ENCODE measurements around the gene MEG3.

The MEG3 gene

DNA sequence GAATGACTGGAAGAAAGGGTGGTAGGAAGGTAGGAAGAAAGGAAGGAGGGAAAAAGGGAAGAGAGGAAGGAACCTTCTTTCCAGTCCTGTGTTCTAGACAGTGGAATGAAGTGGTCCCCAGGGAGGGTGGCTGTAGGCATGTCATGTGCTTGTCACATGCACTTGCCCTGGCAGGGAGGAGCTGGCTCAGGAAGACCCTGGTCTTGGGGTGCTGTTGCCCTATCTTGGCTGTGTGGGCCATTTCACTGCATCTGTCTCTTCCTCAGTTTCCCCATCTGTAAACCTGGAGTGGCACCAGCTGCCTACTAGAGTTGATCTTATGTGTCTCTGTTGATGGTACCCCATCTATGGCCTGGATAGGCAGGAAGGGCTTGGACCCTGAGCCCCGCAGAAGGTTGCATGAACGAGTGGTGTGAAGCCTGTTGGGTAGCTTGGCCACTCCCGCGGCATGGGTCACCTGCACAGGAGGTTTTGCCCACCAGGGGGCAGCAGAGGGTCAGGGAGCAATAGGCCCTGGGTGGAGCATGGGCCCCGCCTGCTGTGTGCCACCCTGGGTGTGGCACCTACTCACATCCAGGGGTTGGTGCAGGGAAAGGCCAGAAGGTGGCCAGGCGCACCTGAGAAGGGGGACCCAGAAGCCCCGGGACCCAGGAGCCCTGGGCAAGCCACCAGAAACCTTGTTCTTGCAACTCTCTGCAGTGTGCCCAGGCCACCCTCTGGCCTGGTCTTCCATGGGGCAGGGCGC lies 25.1 kb downstream of the MEG3 start:
- peak; percentile 47 for DNase-seq

GRCh38 chr14:100851586-100851916 lies 25.6 kb downstream of the MEG3 start:
- no peak for DNase-seq

- no peak for DNase-seq
Observed at GRCh38 chr14:100851946-100852620, 26.2 kb downstream of the MEG3 start.

GRCh38 chr14:100854435-100854834 lies 28.5 kb downstream of the MEG3 start:
- DNase-seq, result no peak

GRCh38 chr14:100855256-100855930 lies 29.5 kb downstream of the MEG3 start:
- DNase-seq, result no peak

DNA sequence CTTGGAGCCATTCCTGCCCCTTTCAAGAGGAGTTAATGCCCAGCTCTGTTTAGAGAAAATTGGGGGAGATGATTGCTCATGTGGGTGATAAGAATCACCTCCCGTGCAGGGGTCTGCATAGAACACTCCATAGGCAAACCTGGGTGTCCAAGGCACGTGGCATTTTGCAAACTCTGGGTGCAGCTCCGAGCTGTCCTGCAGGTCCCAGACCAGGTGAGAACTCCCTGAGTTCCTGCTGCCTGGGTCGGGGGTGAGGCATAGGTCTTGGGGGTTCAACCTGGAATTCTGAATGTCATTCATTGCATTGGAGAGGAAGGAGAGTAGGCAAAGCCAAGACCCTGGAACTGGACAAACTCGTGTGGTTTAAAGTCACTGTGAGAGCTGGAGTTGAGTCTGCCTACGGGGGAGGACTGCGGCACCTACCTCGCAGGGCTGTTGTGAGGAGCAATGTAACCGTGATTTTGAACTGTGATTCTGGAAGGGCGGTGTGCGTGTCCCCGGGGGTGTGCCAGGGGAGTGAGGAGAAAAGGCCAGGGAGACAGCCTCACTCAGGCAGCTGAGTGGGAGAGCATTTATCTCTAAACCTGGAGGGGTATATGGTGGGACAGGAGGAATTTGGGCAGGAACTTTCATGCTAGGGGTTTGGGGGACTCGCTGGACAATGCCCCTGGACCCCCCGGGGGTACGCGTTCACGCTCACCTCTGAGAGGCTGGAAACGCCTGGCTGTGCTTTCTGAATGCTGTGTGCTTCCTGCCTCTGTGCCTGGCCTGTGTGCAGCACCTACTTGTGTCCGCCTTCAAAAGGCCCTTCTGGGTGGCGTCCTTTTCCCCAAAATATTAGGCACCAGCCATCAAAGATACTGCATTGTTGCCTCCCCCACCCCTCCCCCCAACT lies 30.4 kb downstream of the MEG3 start:
- no peak for DNase-seq

DNA sequence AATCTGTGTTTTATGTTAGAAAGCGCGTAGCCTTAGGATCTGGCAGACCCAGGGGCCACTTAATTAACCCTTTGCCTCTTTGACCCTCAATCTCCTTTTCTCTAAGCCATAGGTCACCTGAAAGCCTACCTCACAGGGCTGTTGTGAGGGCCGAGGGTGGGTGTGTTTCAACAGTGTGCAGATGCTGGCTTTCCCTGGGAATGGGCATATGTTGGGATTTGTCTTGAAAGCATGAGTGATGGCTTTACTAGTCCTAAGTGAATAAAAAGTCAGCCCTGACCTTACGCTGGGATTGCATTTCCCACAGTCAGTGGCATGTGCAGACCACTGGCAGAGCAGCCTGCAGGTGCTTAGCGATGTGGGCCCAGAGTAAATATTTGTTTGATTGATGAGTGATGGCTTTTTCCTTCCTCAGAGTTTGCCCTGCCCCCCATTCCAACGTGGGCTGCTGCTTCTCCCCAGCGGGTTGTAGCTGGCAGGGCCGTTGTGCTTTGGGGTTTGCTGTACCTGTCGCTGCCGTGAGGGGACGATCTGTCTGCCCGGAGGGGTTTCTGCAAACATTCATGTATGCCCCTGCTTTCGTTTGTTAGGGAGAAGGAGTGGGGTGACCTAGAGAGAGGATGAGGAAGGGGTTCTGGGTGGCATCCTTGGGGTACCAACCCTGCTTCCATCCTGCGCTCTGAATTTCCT lies 31.5 kb downstream of the MEG3 start:
- DNase-seq, result peak; percentile 60

- DNase-seq, result peak; percentile 68
Observed at GRCh38 chr14:100857923-100858837, 32.3 kb downstream of the MEG3 start.

DNA sequence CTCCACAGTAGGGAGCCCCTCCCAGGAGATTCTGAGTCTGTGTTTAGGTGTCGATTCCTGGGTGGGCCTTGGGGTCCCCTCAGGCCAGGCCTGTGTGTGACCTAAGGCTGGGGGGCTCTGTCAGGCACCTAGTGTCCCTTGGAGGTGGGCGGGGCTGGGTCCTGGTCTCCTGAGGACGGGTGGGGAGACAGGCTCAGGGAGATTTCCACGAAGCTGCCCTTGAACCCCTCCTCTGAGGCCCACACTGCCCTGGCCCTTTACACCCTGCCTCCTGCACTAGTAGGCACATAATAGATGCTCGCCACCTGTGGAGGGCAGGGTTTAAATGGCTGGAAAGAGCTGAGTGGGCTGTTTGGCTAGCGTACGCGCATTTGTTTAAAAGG lies 32.9 kb downstream of the MEG3 start:
- DNase-seq, result peak; percentile 27

- DNase-seq, result no peak
Observed at GRCh38 chr14:100859781-100860180, 33.9 kb downstream of the MEG3 start.

- DNase-seq, result no peak
Observed at GRCh38 chr14:100860556-100861187, 34.8 kb downstream of the MEG3 start.

DNA sequence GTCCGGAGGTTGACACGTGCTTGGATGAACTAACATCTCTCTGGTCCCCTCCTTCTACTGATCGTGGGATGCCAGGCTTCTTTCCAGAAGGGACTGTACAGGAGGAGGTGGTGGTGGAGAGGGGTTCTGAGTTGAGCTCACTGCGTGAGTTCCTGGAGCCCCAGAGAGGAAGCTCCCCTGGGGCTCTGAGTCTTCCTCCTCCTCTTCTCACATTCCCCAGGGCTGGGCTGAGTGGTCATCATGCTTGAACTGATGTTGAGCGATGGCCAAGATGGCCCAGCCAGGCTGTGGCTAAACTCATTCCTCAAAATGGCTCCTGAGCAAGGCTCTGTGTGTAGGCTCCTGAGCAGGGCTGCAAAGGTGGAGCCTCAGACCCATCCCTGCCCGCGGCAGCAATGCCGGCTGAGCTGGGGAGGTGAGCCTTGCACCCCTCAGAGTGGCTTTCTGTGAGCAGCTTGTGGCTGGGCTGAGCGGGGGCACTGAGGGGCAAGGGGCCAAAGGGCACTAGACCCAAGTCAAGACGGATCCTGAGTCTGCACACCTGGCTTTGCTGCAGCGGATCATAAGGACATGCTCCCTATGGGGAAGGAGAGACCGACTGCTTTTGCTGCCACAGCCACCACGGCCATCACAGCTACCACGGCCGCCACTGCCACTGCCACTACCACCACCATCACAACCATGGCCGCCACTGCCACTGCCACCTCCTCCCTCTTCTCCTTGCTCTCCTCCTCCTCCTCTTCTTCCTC lies 35.4 kb downstream of the MEG3 start:
- no peak for DNase-seq

DNA sequence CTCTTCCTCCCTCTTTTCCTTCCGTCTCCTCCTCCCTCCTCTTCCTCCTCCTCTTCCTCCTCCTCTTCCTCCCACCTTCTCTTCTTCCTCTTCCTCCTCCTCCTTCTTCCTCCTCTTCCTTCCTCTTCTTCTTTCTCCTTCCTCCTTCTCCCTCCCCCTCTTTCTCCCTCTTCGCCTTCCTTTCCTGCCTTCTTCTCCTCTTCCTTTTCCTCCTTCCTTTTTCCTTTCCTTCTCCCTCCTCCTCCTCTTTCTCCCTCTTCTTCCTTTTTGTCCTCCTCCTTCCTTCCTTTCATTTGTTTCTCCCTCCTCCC lies 36.0 kb downstream of the MEG3 start:
- no peak for DNase-seq

GRCh38 chr14:100862277-100862676 lies 36.4 kb downstream of the MEG3 start:
- DNase-seq, result no peak

- DNase-seq, result no peak
Observed at GRCh38 chr14:100862793-100863192, 36.9 kb downstream of the MEG3 start.

DNA sequence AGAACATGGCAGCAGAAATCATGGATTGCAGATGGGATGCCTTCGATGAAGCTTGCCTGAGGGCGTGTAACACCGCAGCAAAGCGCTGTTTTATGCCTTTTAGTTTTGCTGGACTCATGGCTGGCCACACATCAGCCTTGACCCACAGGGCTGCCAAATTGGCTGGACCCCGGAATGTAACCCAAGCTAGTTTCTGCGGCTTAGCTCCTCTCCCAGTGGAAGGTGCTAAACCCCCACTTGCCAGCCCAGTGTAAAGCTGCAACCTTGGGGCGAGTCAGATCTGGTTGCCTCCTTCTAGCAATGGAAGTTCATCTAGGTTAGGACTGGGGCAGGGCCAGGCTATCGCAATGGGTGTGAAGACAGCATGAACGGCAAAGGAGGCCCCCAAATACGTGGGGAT lies 38.3 kb downstream of the MEG3 start:
- no peak for DNase-seq

GRCh38 chr14:100864960-100865681 lies 39.2 kb downstream of the MEG3 start:
- no peak for DNase-seq

GRCh38 chr14:100865682-100866591 lies 40.0 kb downstream of the MEG3 start:
- DNase-seq, result no peak
